ENCODE data around the gene MLLT6. TPM values are rescaled to one million over a fixed set of nuclear protein-coding genes. Genes with fewer than 3 reads are reported as not detected.
A peak's percentile ranks its signal among the peaks of the same experiment; 100 is the strongest.

Gene MLLT6
- total and polyA plus RNA-seq, 2 of the 13 experiments (the other 11 are each of a cell fraction or from before 2014, with no cell fraction given) = 50.7 to 69.5 TPM

- TF ChIP-seq, protein P1, sequence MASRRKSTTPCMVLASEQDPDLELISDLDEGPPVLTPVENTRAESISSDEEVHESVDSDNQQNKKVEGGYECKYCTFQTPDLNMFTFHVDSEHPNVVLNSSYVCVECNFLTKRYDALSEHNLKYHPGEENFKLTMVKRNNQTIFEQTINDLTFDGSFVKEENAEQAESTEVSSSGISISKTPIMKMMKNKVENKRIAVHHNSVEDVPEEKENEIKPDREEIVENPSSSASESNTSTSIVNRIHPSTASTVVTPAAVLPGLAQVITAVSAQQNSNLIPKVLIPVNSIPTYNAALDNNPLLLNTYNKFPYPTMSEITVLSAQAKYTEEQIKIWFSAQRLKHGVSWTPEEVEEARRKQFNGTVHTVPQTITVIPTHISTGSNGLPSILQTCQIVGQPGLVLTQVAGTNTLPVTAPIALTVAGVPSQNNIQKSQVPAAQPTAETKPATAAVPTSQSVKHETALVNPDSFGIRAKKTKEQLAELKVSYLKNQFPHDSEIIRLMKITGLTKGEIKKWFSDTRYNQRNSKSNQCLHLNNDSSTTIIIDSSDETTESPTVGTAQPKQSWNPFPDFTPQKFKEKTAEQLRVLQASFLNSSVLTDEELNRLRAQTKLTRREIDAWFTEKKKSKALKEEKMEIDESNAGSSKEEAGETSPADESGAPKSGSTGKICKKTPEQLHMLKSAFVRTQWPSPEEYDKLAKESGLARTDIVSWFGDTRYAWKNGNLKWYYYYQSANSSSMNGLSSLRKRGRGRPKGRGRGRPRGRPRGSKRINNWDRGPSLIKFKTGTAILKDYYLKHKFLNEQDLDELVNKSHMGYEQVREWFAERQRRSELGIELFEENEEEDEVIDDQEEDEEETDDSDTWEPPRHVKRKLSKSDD (CRISPR knock-in tag; IDR thresholded peaks at IDR 0.05; ENCODE audit: low read depth) = no peak; the same call in 1 of the 2 replicates
- TF ChIP-seq POLR2AphosphoS5 (IDR thresholded peaks at IDR 0.05; ENCODE audit: low read depth, low read length) = no peak
- peak; percentile 81 for TF ChIP-seq ZNF350 (CRISPR knock-in tag; IDR thresholded peaks at IDR 0.05; ENCODE audit: borderline replicate concordance, low read depth)
- no peak for TF ChIP-seq NFRKB (IDR thresholded peaks at IDR 0.05)
- no peak for TF ChIP-seq TAF15 (IDR thresholded peaks at IDR 0.05; ENCODE audit: low read depth, low read length, poor library complexity, severe bottlenecking)
- TF ChIP-seq, protein P2, sequence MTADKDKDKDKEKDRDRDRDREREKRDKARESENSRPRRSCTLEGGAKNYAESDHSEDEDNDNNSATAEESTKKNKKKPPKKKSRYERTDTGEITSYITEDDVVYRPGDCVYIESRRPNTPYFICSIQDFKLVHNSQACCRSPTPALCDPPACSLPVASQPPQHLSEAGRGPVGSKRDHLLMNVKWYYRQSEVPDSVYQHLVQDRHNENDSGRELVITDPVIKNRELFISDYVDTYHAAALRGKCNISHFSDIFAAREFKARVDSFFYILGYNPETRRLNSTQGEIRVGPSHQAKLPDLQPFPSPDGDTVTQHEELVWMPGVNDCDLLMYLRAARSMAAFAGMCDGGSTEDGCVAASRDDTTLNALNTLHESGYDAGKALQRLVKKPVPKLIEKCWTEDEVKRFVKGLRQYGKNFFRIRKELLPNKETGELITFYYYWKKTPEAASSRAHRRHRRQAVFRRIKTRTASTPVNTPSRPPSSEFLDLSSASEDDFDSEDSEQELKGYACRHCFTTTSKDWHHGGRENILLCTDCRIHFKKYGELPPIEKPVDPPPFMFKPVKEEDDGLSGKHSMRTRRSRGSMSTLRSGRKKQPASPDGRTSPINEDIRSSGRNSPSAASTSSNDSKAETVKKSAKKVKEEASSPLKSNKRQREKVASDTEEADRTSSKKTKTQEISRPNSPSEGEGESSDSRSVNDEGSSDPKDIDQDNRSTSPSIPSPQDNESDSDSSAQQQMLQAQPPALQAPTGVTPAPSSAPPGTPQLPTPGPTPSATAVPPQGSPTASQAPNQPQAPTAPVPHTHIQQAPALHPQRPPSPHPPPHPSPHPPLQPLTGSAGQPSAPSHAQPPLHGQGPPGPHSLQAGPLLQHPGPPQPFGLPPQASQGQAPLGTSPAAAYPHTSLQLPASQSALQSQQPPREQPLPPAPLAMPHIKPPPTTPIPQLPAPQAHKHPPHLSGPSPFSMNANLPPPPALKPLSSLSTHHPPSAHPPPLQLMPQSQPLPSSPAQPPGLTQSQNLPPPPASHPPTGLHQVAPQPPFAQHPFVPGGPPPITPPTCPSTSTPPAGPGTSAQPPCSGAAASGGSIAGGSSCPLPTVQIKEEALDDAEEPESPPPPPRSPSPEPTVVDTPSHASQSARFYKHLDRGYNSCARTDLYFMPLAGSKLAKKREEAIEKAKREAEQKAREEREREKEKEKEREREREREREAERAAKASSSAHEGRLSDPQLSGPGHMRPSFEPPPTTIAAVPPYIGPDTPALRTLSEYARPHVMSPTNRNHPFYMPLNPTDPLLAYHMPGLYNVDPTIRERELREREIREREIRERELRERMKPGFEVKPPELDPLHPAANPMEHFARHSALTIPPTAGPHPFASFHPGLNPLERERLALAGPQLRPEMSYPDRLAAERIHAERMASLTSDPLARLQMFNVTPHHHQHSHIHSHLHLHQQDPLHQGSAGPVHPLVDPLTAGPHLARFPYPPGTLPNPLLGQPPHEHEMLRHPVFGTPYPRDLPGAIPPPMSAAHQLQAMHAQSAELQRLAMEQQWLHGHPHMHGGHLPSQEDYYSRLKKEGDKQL (CRISPR knock-in tag; IDR thresholded peaks at IDR 0.05; ENCODE audit: low read depth) = no peak
- no peak for TF ChIP-seq ZC3H13 (CRISPR knock-in tag; IDR thresholded peaks at IDR 0.05)
- TF ChIP-seq ZNF136 (CRISPR knock-in tag; IDR thresholded peaks at IDR 0.05; ENCODE audit: low read depth) = peak; percentile 73; the same call in 1 of the 2 replicates
- TF ChIP-seq, protein P3, sequence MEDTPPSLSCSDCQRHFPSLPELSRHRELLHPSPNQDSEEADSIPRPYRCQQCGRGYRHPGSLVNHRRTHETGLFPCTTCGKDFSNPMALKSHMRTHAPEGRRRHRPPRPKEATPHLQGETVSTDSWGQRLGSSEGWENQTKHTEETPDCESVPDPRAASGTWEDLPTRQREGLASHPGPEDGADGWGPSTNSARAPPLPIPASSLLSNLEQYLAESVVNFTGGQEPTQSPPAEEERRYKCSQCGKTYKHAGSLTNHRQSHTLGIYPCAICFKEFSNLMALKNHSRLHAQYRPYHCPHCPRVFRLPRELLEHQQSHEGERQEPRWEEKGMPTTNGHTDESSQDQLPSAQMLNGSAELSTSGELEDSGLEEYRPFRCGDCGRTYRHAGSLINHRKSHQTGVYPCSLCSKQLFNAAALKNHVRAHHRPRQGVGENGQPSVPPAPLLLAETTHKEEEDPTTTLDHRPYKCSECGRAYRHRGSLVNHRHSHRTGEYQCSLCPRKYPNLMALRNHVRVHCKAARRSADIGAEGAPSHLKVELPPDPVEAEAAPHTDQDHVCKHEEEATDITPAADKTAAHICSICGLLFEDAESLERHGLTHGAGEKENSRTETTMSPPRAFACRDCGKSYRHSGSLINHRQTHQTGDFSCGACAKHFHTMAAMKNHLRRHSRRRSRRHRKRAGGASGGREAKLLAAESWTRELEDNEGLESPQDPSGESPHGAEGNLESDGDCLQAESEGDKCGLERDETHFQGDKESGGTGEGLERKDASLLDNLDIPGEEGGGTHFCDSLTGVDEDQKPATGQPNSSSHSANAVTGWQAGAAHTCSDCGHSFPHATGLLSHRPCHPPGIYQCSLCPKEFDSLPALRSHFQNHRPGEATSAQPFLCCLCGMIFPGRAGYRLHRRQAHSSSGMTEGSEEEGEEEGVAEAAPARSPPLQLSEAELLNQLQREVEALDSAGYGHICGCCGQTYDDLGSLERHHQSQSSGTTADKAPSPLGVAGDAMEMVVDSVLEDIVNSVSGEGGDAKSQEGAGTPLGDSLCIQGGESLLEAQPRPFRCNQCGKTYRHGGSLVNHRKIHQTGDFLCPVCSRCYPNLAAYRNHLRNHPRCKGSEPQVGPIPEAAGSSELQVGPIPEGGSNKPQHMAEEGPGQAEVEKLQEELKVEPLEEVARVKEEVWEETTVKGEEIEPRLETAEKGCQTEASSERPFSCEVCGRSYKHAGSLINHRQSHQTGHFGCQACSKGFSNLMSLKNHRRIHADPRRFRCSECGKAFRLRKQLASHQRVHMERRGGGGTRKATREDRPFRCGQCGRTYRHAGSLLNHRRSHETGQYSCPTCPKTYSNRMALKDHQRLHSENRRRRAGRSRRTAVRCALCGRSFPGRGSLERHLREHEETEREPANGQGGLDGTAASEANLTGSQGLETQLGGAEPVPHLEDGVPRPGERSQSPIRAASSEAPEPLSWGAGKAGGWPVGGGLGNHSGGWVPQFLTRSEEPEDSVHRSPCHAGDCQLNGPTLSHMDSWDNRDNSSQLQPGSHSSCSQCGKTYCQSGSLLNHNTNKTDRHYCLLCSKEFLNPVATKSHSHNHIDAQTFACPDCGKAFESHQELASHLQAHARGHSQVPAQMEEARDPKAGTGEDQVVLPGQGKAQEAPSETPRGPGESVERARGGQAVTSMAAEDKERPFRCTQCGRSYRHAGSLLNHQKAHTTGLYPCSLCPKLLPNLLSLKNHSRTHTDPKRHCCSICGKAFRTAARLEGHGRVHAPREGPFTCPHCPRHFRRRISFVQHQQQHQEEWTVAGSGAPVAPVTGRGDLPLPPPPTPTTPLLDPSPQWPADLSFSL (CRISPR knock-in tag; IDR thresholded peaks at IDR 0.05) = peak; percentile 62; the same call in 1 of the 2 replicates
- no peak for TF ChIP-seq RNF219 (CRISPR knock-in tag; IDR thresholded peaks at IDR 0.05)
- no peak for TF ChIP-seq CREBL2 (CRISPR knock-in tag; IDR thresholded peaks at IDR 0.05; ENCODE audit: borderline replicate concordance)
Observed at GRCh38 chr17:38663125-38663751, 41.8 kb upstream of the MLLT6 start (continued).

Data from HepG2 (cell line).